HG02763 (cell line): Measurements from ENCODE around the gene TBX3.

ENCODE experiments used
- ATAC-seq: cut with Tn5 transposase; IDR thresholded peaks from one replicate; pipeline ENCODE4 v1.9.1; 2021; ENCODE audit warnings: mild to moderate bottlenecking, moderate library complexity; ENCODE audit not compliant: unreplicated experiment

Gene TBX3

DNA sequence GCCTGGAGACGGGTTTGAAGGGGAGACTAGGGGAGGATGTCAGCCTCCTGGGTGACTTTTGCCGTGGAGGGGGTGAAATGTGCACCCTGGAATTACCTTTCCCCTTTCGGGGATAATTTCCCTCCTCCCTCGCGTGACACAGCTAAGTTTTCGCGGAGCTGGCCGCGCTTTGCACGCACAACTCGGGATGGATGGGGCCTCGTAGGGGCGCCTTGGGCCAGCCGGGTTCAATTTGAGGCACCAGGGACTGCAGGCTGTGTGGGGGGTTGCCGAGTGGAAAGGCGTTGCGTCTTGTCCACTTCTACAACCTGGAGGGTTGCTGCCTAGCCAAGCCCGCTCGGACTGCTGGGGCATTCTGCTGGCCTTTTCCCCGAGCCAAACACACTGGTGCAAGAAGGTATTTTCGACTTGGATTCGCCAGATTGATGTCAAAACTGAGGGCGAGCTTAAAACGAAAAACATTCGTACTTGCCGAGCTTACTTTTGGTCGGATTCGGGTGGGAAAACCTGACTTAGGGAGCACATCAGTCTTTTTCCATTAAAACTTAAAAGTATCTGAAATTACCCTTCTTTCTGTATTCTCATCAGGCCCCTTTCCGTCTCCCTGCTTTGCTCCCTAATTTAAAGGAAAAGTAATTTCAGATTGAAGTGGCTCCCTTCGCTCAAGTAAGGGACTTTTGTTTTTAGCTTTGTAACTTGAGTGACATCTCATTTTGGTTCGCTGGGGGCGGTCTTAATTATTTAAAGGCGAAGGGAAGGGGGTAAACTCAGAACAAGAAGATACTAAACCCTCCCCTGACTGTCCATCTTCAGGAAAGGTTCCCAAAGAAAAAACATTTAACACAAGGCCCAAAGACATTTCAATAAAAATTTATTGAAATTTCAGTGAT is 14.3 kb downstream of the TBX3 start:
- ATAC-seq: no peak

DNA sequence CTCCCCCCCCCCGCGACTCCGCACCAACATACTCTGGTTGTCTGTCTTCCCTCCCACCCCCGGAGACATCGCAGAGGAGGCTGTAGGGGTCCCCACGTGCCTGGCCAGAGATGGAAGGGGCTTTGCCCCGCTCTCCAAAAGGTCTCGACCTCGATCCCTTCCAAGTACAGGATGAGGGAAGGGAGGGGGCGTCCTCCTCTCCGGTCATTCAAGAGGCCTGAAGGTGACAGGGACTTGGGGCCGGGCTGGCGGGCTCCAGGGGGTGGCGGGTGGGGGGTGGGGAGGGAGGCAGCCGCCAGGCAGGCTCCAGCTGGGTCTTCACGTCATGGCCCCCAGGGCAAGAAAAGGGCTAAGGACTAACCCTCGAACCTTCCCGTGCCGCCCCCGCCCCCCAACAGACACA is 15.1 kb downstream of the TBX3 start:
- ATAC-seq: no peak

DNA sequence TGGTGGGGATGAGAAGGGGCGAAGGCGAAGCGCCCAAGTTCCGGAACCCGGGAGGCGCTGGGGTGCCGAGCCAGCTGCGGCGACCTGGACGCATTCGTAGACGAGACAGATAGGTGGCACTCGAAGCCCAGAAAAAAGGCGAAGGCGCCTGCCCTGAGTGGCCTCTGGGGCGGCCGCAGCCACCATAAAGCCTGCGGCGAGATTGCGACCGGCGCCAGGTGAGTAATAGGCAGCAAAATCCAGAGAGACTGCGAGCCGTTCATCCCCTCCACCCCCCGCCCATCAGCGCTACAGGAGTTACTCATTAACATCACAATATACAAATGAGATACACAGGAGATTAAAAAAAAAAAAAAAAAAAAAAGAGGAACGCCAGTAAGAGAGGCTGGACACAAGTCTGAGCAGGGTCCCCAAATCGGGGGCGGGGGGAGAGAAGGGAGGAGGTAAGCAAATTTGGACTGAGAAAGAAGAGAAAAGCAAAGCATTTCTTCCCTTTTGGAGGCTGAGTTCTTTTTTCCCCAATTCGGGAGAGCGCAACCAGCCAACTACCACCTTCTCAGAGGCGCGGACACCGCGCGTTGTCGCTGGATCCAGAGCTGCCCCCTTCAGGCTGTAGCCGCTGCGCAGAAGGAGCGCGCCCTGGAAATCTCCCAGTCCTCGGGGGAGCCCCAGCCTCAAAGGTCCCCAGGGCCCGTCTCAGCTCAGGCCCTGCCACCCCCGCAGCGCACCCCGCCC is 15.7 kb downstream of the TBX3 start:
- no peak for ATAC-seq

DNA sequence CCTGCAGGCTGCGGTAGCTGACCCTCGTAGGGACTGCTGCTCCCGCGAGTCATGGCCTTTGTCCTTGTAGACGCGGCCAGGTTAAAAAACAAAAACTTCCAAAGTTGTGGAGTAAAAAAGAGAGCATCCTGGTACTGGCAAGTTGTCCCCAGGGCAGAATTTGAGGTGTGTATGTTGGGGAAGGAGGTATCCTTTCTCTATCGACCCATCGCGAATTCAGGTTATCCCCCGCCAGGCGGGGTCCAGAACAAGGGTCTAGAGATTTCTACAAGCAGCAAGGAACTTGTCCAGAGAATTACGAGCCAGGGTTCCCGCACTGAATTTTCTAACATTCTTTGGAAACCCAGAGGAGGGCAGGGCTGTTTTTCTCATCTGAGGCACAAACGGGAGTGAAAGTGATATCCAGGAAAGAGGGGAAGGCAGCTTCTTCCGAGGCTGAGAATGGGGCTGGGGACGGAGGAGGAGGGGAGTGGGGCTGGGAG is 16.3 kb downstream of the TBX3 start:
- ATAC-seq: no peak

- no peak for ATAC-seq
These were observed 17.0 kb downstream of the TBX3 start for GRCh38 chr12:114666746-114667668.

DNA sequence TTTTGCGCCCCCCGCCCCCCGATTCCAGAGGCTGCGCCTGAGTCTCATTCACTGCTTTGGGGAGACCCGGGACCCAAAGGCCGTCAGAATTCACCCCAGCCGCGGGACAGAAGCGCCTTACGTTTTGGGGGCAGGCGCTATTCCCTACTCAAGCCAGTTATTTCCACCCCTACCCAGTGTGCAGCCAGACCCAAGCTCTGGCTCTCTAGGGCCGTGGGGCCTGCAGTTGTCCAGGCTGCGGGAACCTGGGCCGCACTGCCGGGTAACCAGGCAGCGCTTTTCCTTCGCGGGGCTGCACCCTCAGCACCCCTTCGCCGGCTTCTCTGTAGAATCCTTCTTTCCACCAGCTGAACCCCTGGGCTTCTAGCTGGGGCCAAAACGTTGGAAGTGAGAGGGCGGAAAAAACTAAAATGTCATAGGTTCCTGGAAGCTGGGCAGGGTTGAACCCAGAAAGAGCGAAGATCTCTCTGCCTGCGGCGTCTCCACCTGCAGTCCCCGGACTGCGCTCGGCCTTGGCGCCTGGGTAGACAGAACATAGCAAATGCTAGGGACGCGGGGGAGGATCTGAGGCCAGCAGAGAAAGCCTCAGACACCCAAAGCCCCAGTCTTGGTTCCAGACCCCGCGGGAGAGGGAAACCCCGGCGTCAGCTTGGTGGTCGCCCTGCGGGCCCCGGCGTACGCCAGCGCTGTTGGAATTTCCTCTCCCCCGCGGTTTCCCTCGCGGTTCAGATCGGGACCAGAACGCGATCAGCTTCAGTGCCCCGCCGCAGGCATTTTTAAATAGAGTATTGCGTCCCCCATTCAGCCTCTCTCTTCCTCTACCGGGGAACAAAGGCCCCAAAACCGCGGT is 18.3 kb downstream of the TBX3 start:
- no peak for ATAC-seq

DNA sequence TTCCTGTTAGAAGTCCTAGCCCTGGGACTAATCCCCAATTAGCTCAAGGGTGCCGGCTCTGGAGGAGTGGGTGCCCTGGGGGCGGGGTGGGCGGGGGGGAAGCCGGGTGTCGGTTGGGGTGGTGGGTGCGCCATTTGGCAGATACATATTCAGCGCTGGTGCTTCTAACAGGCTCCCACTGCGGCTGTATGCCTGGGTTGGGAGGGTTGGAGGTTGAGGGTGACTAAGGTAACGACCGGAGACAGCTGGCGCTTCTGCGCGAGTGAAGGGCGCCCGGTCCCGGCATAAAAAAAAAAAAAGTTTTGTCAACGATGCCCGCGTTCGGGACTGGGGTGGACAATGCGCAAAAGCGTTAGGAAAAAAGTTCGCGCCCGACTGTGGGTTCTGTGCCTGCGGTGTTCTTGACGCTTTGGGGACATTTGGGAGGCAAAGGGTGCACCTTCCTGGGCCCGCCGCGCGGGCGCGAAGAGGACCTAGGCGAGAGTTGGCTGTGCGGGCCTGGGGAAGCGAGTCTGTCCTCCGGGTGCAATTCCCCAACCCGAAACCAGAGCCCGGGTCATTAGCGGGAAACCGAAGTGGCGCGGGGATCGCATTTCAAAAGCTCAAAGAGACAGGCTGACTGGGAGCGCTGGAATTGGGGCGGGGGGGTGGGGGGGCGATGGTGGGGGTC is 19.2 kb downstream of the TBX3 start:
- no peak for ATAC-seq

GRCh38 chr12:114662512-114663177 is 21.3 kb downstream of the TBX3 start:
- ATAC-seq: no peak

GRCh38 chr12:114661245-114661644 is 22.7 kb downstream of the TBX3 start:
- ATAC-seq: no peak

- no peak for ATAC-seq
These were observed 24.9 kb downstream of the TBX3 start for GRCh38 chr12:114659084-114659483.

- ATAC-seq: no peak
These were observed 26.0 kb downstream of the TBX3 start for GRCh38 chr12:114658002-114658441.

DNA sequence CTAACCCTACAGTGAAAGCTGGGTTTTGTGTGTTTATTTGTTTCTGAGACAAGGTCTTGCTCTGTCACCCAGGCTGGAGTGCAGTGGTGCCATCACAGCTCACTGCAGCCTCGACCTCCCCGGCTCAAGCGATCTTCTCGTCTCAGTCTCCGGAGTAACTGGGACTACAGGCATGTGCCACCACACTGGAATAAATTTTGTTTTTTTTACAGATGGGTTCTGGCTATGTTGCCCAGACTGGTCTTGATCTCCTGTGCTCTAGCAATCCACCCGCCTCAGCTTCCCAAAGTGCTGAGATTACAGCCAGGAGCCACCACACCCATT is 26.4 kb downstream of the TBX3 start:
- ATAC-seq: no peak

- no peak for ATAC-seq
These were observed 26.9 kb downstream of the TBX3 start for GRCh38 chr12:114656906-114657596.

DNA sequence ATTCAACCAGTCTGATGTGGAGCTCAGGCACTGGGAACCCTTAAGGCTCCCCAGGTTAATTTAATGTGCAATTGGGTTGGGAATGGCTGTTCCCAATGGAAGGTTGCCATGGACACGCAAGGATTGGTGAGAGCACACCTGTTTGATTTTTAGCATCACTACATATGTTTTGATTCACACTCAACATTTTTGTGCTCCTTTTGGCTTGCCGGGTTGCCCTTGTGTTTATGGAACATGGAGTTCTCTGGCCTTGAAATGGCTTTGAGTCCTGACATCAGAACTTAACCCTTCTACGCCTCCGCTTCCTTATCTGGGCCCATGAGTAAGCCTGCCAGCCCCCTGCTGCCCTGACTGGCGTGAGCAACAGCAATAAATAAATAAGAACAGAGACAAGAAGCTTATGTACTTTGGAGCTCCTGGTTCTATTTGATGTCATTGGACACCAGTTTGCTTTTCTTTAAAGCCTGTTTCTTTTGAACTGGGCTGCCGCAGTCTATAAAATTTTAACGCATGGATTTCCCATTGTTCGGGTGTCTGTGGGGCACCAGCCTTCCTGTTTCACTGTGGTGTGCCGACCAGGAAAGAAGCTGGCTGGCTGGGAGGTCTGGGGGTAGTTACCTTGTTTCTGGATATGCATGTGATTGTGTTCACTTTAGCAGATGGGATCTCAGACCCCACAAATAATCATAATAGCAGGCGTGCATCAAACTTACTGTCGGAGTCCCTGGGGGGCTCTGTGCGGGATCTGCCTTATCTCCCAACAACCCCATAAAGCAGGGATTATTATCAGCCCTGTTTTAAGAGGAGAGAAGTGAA is 27.8 kb downstream of the TBX3 start:
- ATAC-seq: no peak

DNA sequence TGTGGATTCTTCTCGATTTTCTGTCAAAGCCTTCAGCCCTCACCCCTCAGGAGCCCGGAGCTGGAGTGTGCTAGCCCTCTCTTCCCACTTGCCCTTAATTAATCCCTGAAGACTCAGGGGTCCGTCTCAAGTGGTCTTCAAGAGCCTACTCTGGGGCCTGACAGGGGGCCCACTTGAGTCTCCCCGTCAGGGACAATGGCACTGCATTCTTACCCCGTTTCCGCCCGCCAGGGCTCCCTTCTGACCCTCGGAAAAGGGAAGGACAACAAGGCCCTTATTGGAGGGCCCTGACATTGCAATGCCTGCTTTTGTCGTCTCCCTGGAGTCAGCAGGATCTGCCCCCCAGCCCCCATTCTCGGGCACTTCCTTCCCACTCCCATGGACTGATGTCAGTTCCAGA is 34.4 kb downstream of the TBX3 start:
- ATAC-seq: no peak

DNA sequence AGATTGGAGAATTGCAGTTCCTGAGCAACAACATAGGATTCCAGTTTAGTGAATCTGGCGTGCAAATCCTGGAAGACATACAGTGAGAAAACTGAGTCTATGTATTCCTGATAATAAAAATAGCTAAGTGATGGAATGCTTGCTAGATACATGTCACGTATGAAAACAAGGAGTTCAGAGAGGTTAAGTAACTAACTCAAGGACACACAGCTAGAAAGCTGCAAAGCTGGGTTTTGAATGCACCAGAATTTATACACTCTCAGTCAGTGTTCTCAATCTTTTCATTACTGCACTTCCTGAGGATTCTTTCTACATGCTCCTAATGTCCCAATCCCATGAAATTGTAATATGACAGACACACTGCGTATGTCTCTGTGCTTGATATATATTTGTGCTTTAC is 35.3 kb downstream of the TBX3 start:
- ATAC-seq: no peak

DNA sequence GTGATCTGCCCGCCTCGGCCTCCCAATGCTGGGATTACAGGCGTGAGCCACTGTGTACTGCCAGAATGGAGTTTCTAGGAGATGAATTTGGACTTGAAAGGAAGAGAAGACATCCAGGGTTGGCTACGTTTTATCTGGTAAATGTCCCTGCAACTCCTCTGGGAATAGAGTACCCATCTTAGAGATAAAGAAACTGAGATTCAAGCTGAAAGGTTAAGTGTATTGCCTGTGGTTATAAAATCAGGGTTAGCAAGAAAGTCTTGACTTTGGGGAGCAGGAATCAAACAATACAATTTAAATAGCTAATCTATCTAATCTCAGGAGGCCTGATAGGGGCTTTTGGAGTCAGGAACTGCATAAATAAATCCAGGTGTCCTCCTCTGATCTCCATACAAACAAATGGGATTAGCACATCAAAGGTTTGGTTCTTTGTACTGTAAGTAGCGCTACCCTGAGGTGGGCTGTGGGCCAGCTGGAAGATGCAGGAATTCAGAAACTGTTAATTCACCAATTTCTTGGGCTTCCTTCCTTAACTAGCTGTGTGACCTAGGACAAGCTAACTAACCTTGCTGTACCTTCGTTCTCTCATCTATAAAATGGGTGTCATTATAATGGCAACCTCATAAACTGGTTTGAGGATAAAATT is 45.1 kb downstream of the TBX3 start:
- ATAC-seq: no peak
